ENCODE data around the gene PPEF1.

DNA sequence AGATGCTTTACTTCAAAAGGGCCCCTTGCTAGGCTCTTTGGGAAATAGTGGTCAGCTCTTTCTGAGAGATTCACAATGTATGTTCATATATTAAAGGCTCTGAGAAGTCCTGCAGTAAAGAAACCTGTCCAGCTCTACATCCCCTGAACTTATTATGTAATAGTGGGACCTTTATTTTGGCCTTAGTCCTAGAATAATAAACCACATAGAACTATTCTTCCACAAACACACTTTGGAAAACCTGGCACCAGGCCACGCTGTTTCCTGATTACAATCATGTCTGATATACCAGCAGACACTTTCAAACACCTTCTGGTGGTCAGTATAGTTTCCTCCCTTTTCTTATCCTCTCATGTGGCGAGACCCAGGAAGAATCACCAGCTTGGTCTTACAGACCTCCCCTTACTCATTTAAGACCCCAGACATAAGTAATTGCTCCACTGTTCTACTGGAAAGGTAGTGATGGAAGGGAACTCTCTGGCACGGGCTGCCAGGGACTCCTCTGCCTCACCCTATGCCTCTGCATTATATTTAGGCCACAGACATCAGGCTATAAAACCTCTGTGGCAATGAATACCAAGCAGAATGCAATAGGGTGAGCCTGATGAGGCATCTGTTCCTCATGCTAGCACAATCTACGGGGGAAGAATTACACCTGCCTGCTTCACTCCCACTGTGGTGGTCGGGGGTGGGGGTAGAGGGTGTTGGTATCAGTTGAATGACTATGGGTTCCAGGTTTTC lies 5.7 kb upstream of the PPEF1 start:
- TF ChIP-seq EZH2 (IDR thresholded peaks at IDR 0.05; ENCODE audit: borderline replicate concordance, insufficient read depth, low read length, poor library complexity, severe bottlenecking), result no peak
- TF ChIP-seq, protein P1, sequence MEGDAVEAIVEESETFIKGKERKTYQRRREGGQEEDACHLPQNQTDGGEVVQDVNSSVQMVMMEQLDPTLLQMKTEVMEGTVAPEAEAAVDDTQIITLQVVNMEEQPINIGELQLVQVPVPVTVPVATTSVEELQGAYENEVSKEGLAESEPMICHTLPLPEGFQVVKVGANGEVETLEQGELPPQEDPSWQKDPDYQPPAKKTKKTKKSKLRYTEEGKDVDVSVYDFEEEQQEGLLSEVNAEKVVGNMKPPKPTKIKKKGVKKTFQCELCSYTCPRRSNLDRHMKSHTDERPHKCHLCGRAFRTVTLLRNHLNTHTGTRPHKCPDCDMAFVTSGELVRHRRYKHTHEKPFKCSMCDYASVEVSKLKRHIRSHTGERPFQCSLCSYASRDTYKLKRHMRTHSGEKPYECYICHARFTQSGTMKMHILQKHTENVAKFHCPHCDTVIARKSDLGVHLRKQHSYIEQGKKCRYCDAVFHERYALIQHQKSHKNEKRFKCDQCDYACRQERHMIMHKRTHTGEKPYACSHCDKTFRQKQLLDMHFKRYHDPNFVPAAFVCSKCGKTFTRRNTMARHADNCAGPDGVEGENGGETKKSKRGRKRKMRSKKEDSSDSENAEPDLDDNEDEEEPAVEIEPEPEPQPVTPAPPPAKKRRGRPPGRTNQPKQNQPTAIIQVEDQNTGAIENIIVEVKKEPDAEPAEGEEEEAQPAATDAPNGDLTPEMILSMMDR (IDR thresholded peaks at IDR 0.05; ENCODE audit: poor library complexity, severe bottlenecking), result no peak
